ENCODE results near the gene DNAH6. TPM values are rescaled to one million over a fixed set of nuclear protein-coding genes. Genes with fewer than 3 reads are reported as not detected.
"Not testable (repeated sequence)": the region's sequence is repeated elsewhere in the genome, so short reads cannot be mapped to it uniquely, and the experiment has no call there.

DNAH6 gene
- total RNA-seq, 1 experiment from 2014 or later: 0.10 TPM

DNA sequence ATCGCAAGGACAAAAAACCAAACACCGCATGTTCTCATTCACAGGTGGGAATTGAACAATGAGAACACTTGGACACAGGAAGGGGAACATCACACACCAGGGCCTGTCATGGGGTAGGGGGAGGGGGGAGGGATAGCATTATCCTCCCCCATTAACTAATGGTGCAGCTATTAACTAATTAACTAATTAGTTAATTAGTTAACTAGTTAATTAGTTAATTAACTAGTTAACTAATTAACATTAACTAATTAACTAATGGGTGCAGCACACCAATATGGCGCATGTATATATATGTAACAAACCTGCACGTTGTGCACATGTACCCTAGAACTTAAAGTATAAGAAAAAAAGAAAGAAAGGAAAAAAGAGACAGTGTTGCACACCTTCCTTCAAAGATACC lies 352.0 kb downstream of the DNAH6 start:
- in situ Hi-C loops (cut with HindIII; ENCODE audit: low pct_unique_long_range_greater_than_20kb, low sequenced_read_pairs): not testable (repeated sequence)

More for the DNA sequence above, 352.0 kb downstream of the DNAH6 start:
- not testable (repeated sequence) for DNase-seq (ENCODE audit: low read depth)

Other genes with a start within 250 kb of the DNAH6 start
- gene SUCLG1, start 57.2 kb upstream of the DNAH6 start, total RNA-seq (2014; rRNA removed; shearing (Covaris generic); ENCODE audit: low replicate concordance): 26.8 and 41.4 TPM in 2 replicates